HG03469 (cell line): Measurements from ENCODE around the gene ACR.

Experiments used
- ATAC-seq: cut with Tn5 transposase; IDR thresholded peaks from one replicate; pipeline ENCODE4 v1.9.1; 2021; ENCODE audit warnings: mild to moderate bottlenecking, moderate library complexity, moderate number of reproducible peaks; ENCODE audit not compliant: unreplicated experiment

The ACR gene

GRCh38 chr22:50716290-50717024 lies 21.5 kb upstream of the ACR start:
- ATAC-seq: no peak

- no peak for ATAC-seq
These were observed 20.2 kb upstream of the ACR start for GRCh38 chr22:50717709-50718351.

- no peak for ATAC-seq
These were observed 19.7 kb upstream of the ACR start for GRCh38 chr22:50718352-50718709.

- no peak for ATAC-seq
These were observed 18.1 kb upstream of the ACR start for GRCh38 chr22:50719814-50720300.

GRCh38 chr22:50720301-50721256 lies 17.4 kb upstream of the ACR start:
- ATAC-seq: no peak

GRCh38 chr22:50721257-50721844 lies 16.7 kb upstream of the ACR start:
- no peak for ATAC-seq

GRCh38 chr22:50722048-50722701 lies 15.8 kb upstream of the ACR start:
- no peak for ATAC-seq

- ATAC-seq: no peak
These were observed 15.1 kb upstream of the ACR start for GRCh38 chr22:50722716-50723428.

- no peak for ATAC-seq
These were observed 14.0 kb upstream of the ACR start for GRCh38 chr22:50723991-50724390.

- ATAC-seq: no peak
These were observed 13.4 kb upstream of the ACR start for GRCh38 chr22:50724616-50725015.

GRCh38 chr22:50725597-50725996 lies 12.4 kb upstream of the ACR start:
- ATAC-seq: no peak

GRCh38 chr22:50726643-50727340 lies 11.2 kb upstream of the ACR start:
- no peak for ATAC-seq

GRCh38 chr22:50727678-50728522 lies 10.1 kb upstream of the ACR start:
- no peak for ATAC-seq

- ATAC-seq: no peak
These were observed 9.5 kb upstream of the ACR start for GRCh38 chr22:50728523-50728931.

- ATAC-seq: no peak
These were observed 8.5 kb upstream of the ACR start for GRCh38 chr22:50729391-50730012.

- no peak for ATAC-seq
These were observed 7.8 kb upstream of the ACR start for GRCh38 chr22:50730013-50730891.
